ENCODE measurements around the gene GALNT3. TPM values are rescaled to one million over a fixed set of nuclear protein-coding genes. Genes with fewer than 3 reads are reported as not detected.

Gene GALNT3
- total and polyA plus RNA-seq, 4 donors: 0.29 to 2.3 (median 1.6) TPM

- WGBS: 53% methylated on average over 2 of the region's 2 CpGs
- no peak for DNase-seq (ENCODE audit: low spot score)
These were observed 31.0 kb upstream of the GALNT3 start for GRCh38 chr2:165825041-165825440.

GRCh38 chr2:165820296-165820695, 26.2 kb upstream of the GALNT3 start:
- Histone ChIP-seq H3K9ac (ENCODE audit: low read depth in 1 of 2, low read length in 2 of 2) (no peak overlapping the region), H3K27me3 (ENCODE audit: control insufficient read depth in 4 of 4, insufficient read depth in 4 of 4, low read length in 3 of 4) (no peaks in the 10 kb centered on the region), H3K36me3 (ENCODE audit: control insufficient read depth in 4 of 4, insufficient read depth in 3 of 4, low read depth in 1 of 4, low read length in 3 of 4) (no peaks in the 10 kb centered on the region), H3K27ac (ENCODE audit: low read depth in 1 of 2, low read length in 2 of 2) (no peak overlapping the region), H3K9me3 (ENCODE audit: control insufficient read depth in 4 of 4, low read length in 3 of 4) (no peaks in the 10 kb centered on the region), H3K4me1 (ENCODE audit: control insufficient read depth in 4 of 4, insufficient read depth in 4 of 4, low read length in 3 of 4) (no peaks in the 10 kb centered on the region), H3K4me3 (ENCODE audit: low read depth in 1 of 3, low read length in 3 of 3) (no peak overlapping the region)
- 56% methylated on average over 2 of the region's 2 CpGs for WGBS
- TF ChIP-seq ATF3 (IDR thresholded peaks at IDR 0.05) (no peak), NR2F2 (IDR thresholded peaks at IDR 0.05) (peak; percentile 55)
- DNase-seq (ENCODE audit: low spot score): no peak

More at GRCh38 chr2:165825041-165825440, 31.0 kb upstream of the GALNT3 start:
- no peaks in the 10 kb centered on the region for H3K36me3 ChIP-seq (ENCODE audit: control insufficient read depth in 4 of 4, insufficient read depth in 3 of 4, low read depth in 1 of 4, low read length in 3 of 4)
- no peaks in the 10 kb centered on the region for H3K4me1 ChIP-seq (ENCODE audit: control insufficient read depth in 4 of 4, insufficient read depth in 4 of 4, low read length in 3 of 4)
- H3K9ac ChIP-seq (ENCODE audit: low read depth in 1 of 2, low read length in 2 of 2): no peak overlapping the region
- H3K27ac ChIP-seq (ENCODE audit: low read depth in 1 of 2, low read length in 2 of 2): no peak overlapping the region
- no peak for TF ChIP-seq RAD21 (IDR thresholded peaks at IDR 0.05)
- no peak for TF ChIP-seq HNF4A (conservative IDR thresholded peaks at IDR 0.05)
- TF ChIP-seq EGR1 (IDR thresholded peaks at IDR 0.05; ENCODE audit: low read depth in 2 of 2): no peak
- no peak for TF ChIP-seq FOXA1 (IDR thresholded peaks at IDR 0.05)
- TF ChIP-seq JUND (IDR thresholded peaks at IDR 0.05): no peak
- no peak for TF ChIP-seq TAF1 (conservative IDR thresholded peaks at IDR 0.05)
- TF ChIP-seq GABPA (IDR thresholded peaks at IDR 0.05 in 1 of 2, conservative IDR thresholded peaks at IDR 0.05 in 1 of 2): no peak
- TF ChIP-seq RXRA (IDR thresholded peaks at IDR 0.05): no peak
- TF ChIP-seq CTCF (IDR thresholded peaks at IDR 0.05; ENCODE audit: low read depth, low read length, missing input control): no peak
- no peak for TF ChIP-seq MAX (IDR thresholded peaks at IDR 0.05)
- no peak for TF ChIP-seq ZBTB33 (IDR thresholded peaks at IDR 0.05)
- no peak for TF ChIP-seq YY1 (IDR thresholded peaks at IDR 0.05)
- TF ChIP-seq SP1 (IDR thresholded peaks at IDR 0.05): no peak
- no peak for TF ChIP-seq HNF4G (IDR thresholded peaks at IDR 0.05)
- TF ChIP-seq ATF3 (IDR thresholded peaks at IDR 0.05): no peak
- no peak for TF ChIP-seq FOXA2 (IDR thresholded peaks at IDR 0.05)
- TF ChIP-seq NR2F2 (IDR thresholded peaks at IDR 0.05): no peak
- no peak overlapping the region for H3K4me3 ChIP-seq (ENCODE audit: low read depth in 1 of 3, low read length in 3 of 3)
- H3K27me3 ChIP-seq (ENCODE audit: control insufficient read depth in 4 of 4, insufficient read depth in 4 of 4, low read length in 3 of 4): no peaks in the 10 kb centered on the region
- no peaks in the 10 kb centered on the region for H3K9me3 ChIP-seq (ENCODE audit: control insufficient read depth in 4 of 4, low read length in 3 of 4)
